ENCODE results near the gene CFAP20. TPM values are rescaled to one million over a fixed set of nuclear protein-coding genes. Genes with fewer than 3 reads are reported as not detected.

Gene CFAP20
- total and polyA plus RNA-seq, 2 of the 13 experiments (the other 11 are each of a cell fraction or from before 2014, with no cell fraction given): 73.1 to 87.4 TPM

GRCh38 chr16:58129097-58129936 lies at the start of gene CFAP20 (continued):
- TF ChIP-seq CEBPZ (IDR thresholded peaks at IDR 0.05; ENCODE audit: low read length): no peak
- no peak for TF ChIP-seq ZNF251 (CRISPR knock-in tag; IDR thresholded peaks at IDR 0.05)
- no peak; the same call in 1 of the 2 replicates for TF ChIP-seq SSRP1 (CRISPR knock-in tag; IDR thresholded peaks at IDR 0.05)
- peak; percentile 50; the same call in 1 of the 2 replicates for TF ChIP-seq ATF7 (IDR thresholded peaks at IDR 0.05)
- peak; percentile 88 for TF ChIP-seq ATF7 (CRISPR knock-in tag; IDR thresholded peaks at IDR 0.05)
- TF ChIP-seq SATB2 (CRISPR knock-in tag; IDR thresholded peaks at IDR 0.05): peak; percentile 28; the same call in 1 of the 2 replicates
- 0 out of 2 replicates have a peak, but pooled peaks have one; percentile 0 for TF ChIP-seq STAG1 (CRISPR knock-in tag; IDR thresholded peaks at IDR 0.05)
- TF ChIP-seq BCL6 (CRISPR knock-in tag; IDR thresholded peaks at IDR 0.05): peak; percentile 47; the same call in 1 of the 2 replicates
- peak; percentile 96 for TF ChIP-seq TAF1 (CRISPR knock-in tag; IDR thresholded peaks at IDR 0.05)
- TF ChIP-seq PPARG (CRISPR knock-in tag; conservative IDR thresholded peaks at IDR 0.05): peak; percentile 21; the same call in 1 of the 2 replicates
- no peak for TF ChIP-seq IRF1 (CRISPR knock-in tag; IDR thresholded peaks at IDR 0.05; ENCODE audit: low read depth)
- peak; percentile 70; the same call in 1 of the 2 replicates for TF ChIP-seq CAMTA2 (CRISPR knock-in tag; IDR thresholded peaks at IDR 0.05; ENCODE audit: borderline replicate concordance)
- TF ChIP-seq HIVEP1 (CRISPR knock-in tag; IDR thresholded peaks at IDR 0.05): peak; percentile 98
- TF ChIP-seq NR2F2 (IDR thresholded peaks at IDR 0.05; ENCODE audit: borderline replicate concordance, low read depth): peak; percentile 76; the same call in 1 of the 2 replicates
- TF ChIP-seq, protein P1, sequence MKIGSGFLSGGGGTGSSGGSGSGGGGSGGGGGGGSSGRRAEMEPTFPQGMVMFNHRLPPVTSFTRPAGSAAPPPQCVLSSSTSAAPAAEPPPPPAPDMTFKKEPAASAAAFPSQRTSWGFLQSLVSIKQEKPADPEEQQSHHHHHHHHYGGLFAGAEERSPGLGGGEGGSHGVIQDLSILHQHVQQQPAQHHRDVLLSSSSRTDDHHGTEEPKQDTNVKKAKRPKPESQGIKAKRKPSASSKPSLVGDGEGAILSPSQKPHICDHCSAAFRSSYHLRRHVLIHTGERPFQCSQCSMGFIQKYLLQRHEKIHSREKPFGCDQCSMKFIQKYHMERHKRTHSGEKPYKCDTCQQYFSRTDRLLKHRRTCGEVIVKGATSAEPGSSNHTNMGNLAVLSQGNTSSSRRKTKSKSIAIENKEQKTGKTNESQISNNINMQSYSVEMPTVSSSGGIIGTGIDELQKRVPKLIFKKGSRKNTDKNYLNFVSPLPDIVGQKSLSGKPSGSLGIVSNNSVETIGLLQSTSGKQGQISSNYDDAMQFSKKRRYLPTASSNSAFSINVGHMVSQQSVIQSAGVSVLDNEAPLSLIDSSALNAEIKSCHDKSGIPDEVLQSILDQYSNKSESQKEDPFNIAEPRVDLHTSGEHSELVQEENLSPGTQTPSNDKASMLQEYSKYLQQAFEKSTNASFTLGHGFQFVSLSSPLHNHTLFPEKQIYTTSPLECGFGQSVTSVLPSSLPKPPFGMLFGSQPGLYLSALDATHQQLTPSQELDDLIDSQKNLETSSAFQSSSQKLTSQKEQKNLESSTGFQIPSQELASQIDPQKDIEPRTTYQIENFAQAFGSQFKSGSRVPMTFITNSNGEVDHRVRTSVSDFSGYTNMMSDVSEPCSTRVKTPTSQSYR (CRISPR knock-in tag; IDR thresholded peaks at IDR 0.05; ENCODE audit: borderline replicate concordance): no peak
- TF ChIP-seq NCOA5 (CRISPR knock-in tag; IDR thresholded peaks at IDR 0.05): 0 out of 2 replicates have a peak, but pooled peaks have one; percentile 61
- no peak for TF ChIP-seq ZNF30 (CRISPR knock-in tag; IDR thresholded peaks at IDR 0.05)

All from HepG2 (cell line).